NCI-H1436 (cell line): ENCODE results near the gene TRPM3.

Source experiments
- DNase-seq: peaks from one replicate; lab custom pipeline; 2025; lab: John Stamatoyannopoulos, UW

TRPM3 gene

GRCh38 chr9:70517926-70518610, 603.4 kb downstream of the TRPM3 start:
- no peak for DNase-seq

- no peak for DNase-seq
These were observed 607.1 kb downstream of the TRPM3 start for GRCh38 chr9:70514273-70514672.

- DNase-seq, result no peak
These were observed 609.6 kb downstream of the TRPM3 start for GRCh38 chr9:70511858-70512257.

GRCh38 chr9:70510157-70510770, 611.2 kb downstream of the TRPM3 start:
- DNase-seq, result no peak

GRCh38 chr9:70506159-70506558, 615.3 kb downstream of the TRPM3 start:
- DNase-seq, result no peak

- DNase-seq, result no peak
These were observed 616.6 kb downstream of the TRPM3 start for GRCh38 chr9:70504834-70505233.

GRCh38 chr9:70502690-70503089, 618.7 kb downstream of the TRPM3 start:
- no peak for DNase-seq

- DNase-seq, result no peak
These were observed 620.6 kb downstream of the TRPM3 start for GRCh38 chr9:70500793-70501192.

- no peak for DNase-seq
These were observed 621.8 kb downstream of the TRPM3 start for GRCh38 chr9:70499621-70500020.

- DNase-seq, result no peak
These were observed 622.6 kb downstream of the TRPM3 start for GRCh38 chr9:70498866-70499265.

GRCh38 chr9:70496244-70496643, 625.2 kb downstream of the TRPM3 start:
- no peak for DNase-seq

- DNase-seq, result no peak
These were observed 625.9 kb downstream of the TRPM3 start for GRCh38 chr9:70495514-70495913.

GRCh38 chr9:70494221-70494620, 627.2 kb downstream of the TRPM3 start:
- DNase-seq, result no peak

GRCh38 chr9:70493029-70493428, 628.4 kb downstream of the TRPM3 start:
- DNase-seq, result no peak

GRCh38 chr9:70492319-70492777, 629.1 kb downstream of the TRPM3 start:
- peak; percentile 50 for DNase-seq

- no peak for DNase-seq
These were observed 629.7 kb downstream of the TRPM3 start for GRCh38 chr9:70491426-70492318.

GRCh38 chr9:70490478-70490877, 630.9 kb downstream of the TRPM3 start:
- no peak for DNase-seq

GRCh38 chr9:70488793-70489105, 632.7 kb downstream of the TRPM3 start:
- no peak for DNase-seq

GRCh38 chr9:70488098-70488792, 633.2 kb downstream of the TRPM3 start:
- DNase-seq, result no peak

- no peak for DNase-seq
These were observed 635.3 kb downstream of the TRPM3 start for GRCh38 chr9:70486127-70486526.

- no peak for DNase-seq
These were observed 636.1 kb downstream of the TRPM3 start for GRCh38 chr9:70485273-70485858.
